Mucosa of descending colon (tissue), 3 donors: ENCODE data around the gene TOX4. TPM values are rescaled to one million over a fixed set of nuclear protein-coding genes. Genes with fewer than 3 reads are reported as not detected.
"Not testable (repeated sequence)": the region's sequence is repeated elsewhere in the genome, so short reads cannot be mapped to it uniquely, and the experiment has no call there.

Experiments
- ATAC-seq: fragments of 200-7000 bp; cut with Tn5 transposase; one replicate; pipeline ENCODE4 v1.9.1; 2020; ENCODE audit warnings: mild to moderate bottlenecking, moderate library complexity
- DNase-seq, 3 donors: peaks; one replicate each; pipeline ENCODE4 v3.0.0-alpha.2; 2020
- H3K36me3 ChIP-seq: fragments of 200-600 bp; one replicate; pipeline ENCODE4 v1.8.0; 2021; ENCODE audit warnings: low read depth, mild to moderate bottlenecking
- H3K4me1 ChIP-seq: fragments of 200-600 bp; one replicate; pipeline ENCODE4 v1.8.0; 2021; ENCODE audit warnings: low read depth, mild to moderate bottlenecking
- H3K4me3 ChIP-seq: fragments of 200-600 bp; one replicate; pipeline ENCODE4 v1.8.0; 2021; ENCODE audit warnings: mild to moderate bottlenecking
- H3K9me3 ChIP-seq: fragments of 200-600 bp; one replicate; pipeline ENCODE4 v1.8.0; 2021; ENCODE audit warnings: mild to moderate bottlenecking
- intact Hi-C, 2 donors: fragments of 100-400 bp; cut with DNase I in 1 of 2; cut with micrococcal nuclease in 1 of 2; formaldehyde crosslinking; loops; one replicate each; pipeline versions ENCODE4 v1.11.0 to v1.11.1; 2022; cut with DNase I, micrococcal nuclease
- total RNA-seq, 3 donors: library from RNA; stranded (reverse); fragmentation: NEBNext Ultra II Directional in 2 of 3; extraction: Animal tissue kit (Norgen Biotek cat#: 25700) in 2 of 3; gene quantifications; one replicate each; pipeline versions ENCODE4 v1.2.1 to v1.2.4, GENCODE V29; 2021 to 2023
- TF ChIP-seq, protein P1 (sequence below): fragments of 200-600 bp; IDR thresholded peaks from one replicate; pipeline ENCODE4 v1.8.0; 2022; ENCODE audit warnings: antibody characterized with exemption, mild to moderate bottlenecking
- donor health status: DM: no; HTN: no; CAD: no; lungs with moderate emphysema.
- donor health status: DM: no; HTN: no; CAD: no.
- donor health status: DM: no; HTN: yes; CAD: no.

Gene TOX4
- total RNA-seq, 3 donors from 2014 or later: 72.9 to 91.6 (median 78.4) TPM

DNA sequence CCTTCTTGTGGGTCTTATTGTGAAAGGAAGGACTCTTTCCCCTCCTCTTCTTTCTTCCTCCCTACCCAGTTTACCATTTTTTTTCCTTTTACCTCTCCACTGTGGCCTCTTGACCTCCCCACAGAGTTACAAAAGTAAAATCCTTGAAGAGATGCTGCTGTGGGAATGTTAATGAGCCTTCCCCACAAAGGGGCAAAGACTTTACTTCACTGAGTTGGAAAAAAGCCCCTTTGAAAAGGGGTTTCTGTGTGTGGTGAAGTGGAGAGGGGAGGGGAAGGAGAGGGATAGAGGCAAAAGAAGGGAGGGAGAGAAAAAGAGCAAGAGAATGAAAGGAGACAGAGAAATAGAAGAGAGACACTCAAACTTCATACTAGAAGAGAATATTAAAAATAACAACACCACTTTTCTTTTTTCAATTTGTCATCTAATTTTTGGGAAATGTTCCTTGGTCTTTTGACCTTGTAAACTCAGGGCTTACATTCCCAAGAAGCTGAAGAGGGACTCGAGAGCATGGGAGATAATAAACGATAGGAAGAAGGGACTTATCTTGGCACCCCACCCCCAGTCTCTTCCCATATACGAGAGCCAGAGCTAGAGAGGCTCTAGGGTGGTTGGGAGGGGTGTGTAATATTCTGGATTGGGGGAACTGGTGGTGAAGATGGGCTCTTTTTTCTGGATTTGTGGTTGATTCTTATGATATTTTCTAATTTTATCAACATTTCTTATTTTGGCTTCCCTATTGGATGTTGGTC lies 62.4 kb downstream of the TOX4 start:
- TF ChIP-seq, protein P1, sequence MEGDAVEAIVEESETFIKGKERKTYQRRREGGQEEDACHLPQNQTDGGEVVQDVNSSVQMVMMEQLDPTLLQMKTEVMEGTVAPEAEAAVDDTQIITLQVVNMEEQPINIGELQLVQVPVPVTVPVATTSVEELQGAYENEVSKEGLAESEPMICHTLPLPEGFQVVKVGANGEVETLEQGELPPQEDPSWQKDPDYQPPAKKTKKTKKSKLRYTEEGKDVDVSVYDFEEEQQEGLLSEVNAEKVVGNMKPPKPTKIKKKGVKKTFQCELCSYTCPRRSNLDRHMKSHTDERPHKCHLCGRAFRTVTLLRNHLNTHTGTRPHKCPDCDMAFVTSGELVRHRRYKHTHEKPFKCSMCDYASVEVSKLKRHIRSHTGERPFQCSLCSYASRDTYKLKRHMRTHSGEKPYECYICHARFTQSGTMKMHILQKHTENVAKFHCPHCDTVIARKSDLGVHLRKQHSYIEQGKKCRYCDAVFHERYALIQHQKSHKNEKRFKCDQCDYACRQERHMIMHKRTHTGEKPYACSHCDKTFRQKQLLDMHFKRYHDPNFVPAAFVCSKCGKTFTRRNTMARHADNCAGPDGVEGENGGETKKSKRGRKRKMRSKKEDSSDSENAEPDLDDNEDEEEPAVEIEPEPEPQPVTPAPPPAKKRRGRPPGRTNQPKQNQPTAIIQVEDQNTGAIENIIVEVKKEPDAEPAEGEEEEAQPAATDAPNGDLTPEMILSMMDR: no peak
- Histone ChIP-seq H3K36me3 (no peaks in the 10 kb centered on the region), H3K9me3 (no peaks in the 10 kb centered on the region), H3K4me1 (no peaks in the 10 kb centered on the region), H3K4me3 (no peak overlapping the region)
- DNase-seq: no peak
- no peak for ATAC-seq
- intact Hi-C loops: no loop called here

DNA sequence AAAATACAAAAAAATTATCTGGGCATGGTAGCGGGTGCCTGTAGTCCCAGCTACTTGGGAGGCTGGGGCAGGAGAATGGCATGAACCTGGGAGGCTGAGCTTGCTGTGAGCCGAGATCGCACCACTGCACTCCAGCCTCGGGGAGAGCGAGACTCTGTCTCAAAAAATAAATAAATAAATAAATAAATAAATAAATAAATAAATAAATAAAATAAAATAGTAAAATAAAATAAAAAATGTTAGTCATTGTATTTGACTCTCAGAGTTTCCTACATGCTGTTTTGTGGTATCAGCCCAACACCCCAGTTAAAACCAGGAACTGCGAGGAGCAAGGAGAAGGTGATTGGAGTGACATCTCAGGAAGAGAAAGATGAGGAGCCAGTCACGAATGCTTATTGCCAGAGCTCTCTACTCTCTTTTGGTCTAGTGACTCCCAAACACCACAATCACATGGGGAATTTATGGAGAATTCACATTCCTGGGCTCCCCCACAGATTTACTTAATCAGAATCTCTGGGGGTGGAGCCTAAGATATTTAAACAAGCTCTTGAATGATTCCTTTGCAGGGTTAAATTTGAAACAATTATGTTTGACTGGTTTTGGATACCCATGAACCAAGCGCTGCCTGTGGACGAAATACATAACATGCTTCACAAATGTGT lies 64.5 kb downstream of the TOX4 start:
- H3K4me1 ChIP-seq: no peaks in the 10 kb centered on the region
- ATAC-seq (no peak), DNase-seq (no peak)
- H3K4me3 ChIP-seq: no peak overlapping the region
- TF ChIP-seq, protein P1: no peak
- H3K36me3 ChIP-seq: no peaks in the 10 kb centered on the region
- intact Hi-C loops: no loop called here
- no peaks in the 10 kb centered on the region for H3K9me3 ChIP-seq

DNA sequence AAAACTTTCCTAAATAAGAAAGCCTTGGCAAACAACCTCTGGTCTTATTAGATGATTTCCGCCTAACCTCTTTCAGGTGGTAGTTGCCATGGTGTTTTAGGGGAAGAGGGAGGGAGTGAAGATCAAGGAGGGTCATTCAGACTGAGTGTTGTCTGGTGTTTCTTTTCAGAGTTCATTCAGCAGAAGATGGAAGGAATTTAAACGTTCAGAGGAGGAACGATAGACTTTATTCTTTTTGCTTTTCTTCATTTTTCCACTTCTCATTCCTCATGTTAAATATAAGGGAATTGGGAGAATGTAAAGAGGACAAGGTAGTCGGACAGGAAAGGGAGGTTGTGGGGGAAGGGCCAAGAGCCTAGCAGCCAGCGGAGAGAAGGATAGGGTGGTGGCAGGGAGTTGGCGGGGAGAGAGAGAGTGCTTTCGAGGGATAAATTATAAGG lies 66.5 kb downstream of the TOX4 start:
- Histone ChIP-seq H3K36me3 (no peaks in the 10 kb centered on the region), H3K4me1 (no peaks in the 10 kb centered on the region), H3K9me3 (no peaks in the 10 kb centered on the region), H3K4me3 (no peak overlapping the region)
- TF ChIP-seq, protein P1: no peak
- intact Hi-C loops: no loop called here
- ATAC-seq: no peak
- no peak for DNase-seq

DNA sequence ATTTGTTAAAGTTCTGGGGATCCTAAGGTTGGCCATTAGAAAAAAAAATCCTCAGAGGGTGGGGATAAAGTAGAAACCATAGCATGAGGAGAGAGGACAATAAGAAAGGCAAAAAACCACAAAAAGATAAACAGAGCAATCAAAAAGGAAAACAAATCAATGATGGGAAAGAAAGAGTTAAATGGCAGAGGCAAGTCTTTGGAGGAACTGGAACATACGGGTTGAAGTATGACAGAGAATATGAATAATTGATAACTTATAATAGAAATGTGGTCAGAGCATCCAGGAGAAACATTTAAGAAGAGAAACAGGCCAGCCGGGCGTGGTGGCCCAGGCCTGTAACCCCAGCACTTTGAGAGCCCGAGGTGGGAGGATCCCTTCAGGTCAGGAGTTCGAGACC lies 67.0 kb downstream of the TOX4 start:
- Histone ChIP-seq H3K4me1 (no peaks in the 10 kb centered on the region), H3K4me3 (no peak overlapping the region), H3K36me3 (no peaks in the 10 kb centered on the region), H3K9me3 (no peaks in the 10 kb centered on the region)
- ATAC-seq: no peak
- TF ChIP-seq, protein P1: no peak
- intact Hi-C loops: no loop called here
- DNase-seq: no peak

DNA sequence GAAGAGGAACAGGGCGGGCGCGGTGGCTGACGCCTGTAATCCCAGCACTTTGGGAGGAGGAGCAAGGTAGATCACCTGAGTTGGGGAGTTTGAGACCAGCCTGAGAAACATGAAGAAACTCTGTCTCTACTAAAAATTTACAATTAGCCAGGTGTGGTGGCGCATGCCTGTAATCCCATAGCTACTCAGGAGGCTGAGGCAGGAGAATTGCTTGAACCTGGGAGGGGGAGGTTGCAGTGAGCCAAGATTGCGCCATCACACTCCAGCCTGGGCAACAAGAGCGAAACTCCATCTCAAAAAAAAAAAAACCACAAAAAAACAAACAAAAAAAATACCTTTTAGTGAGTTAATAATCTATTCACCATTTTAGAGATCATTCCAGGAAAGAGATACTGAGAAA lies 67.6 kb downstream of the TOX4 start:
- not testable (repeated sequence) for ATAC-seq, H3K4me1 ChIP-seq

More for the DNA sequence above, 67.6 kb downstream of the TOX4 start:
- H3K36me3 ChIP-seq, H3K9me3 ChIP-seq, intact Hi-C loops, DNase-seq, H3K4me3 ChIP-seq: not testable (repeated sequence)

Other genes with a start within 250 kb of the TOX4 start
- 100 to 1,000 TPM; 273 to 334 (median 312) TPM for gene HNRNPC, start 207.8 kb upstream of the TOX4 start, total RNA-seq
- under 1 TPM in 2 of 3 donors, not detected in 1; 0.09 to 0.20 TPM for gene RPGRIP1, start 197.1 kb upstream of the TOX4 start, total RNA-seq
- gene SUPT16H, start 93.2 kb upstream of the TOX4 start, total RNA-seq: 10 to 100 TPM; 36.5 to 63.3 (median 48.1) TPM
- 10 to 100 TPM; 54.3 to 69.1 (median 60.5) TPM for gene CHD8, start 21.1 kb upstream of the TOX4 start, total RNA-seq
- 10 to 100 TPM; 18.9 to 29.1 (median 19.1) TPM for gene RAB2B, start 236 bp upstream of the TOX4 start, total RNA-seq
- 10 to 100 TPM; 33.8 to 43.6 (median 34.6) TPM for gene METTL3, start 34.1 kb downstream of the TOX4 start, total RNA-seq
- gene SALL2, start 49.2 kb downstream of the TOX4 start, total RNA-seq: 10 to 100 TPM in 1 of 3 donors, 1 to 10 TPM in 2; 1.0 to 25.6 (median 1.2) TPM
- not detected for gene OR10G3, start 102.9 kb downstream of the TOX4 start, total RNA-seq
- not detected for gene OR10G2, start 157.7 kb downstream of the TOX4 start, total RNA-seq
- not detected for gene OR4E2, start 176.6 kb downstream of the TOX4 start, total RNA-seq
- not detected for gene OR4E1, start 196.6 kb downstream of the TOX4 start, total RNA-seq